Retinal pigment epithelial cell (primary cell): Measurements from ENCODE around the gene PDE10A.

Experiments used
- DNase-seq: peaks from one replicate; pipeline ENCODE4 v3.0.0-alpha.2; 2010; ENCODE audit warnings: low read depth
- H3K4me3 ChIP-seq: 2 replicates; pipeline ENCODE4 v1.5.1; 2011; ENCODE audit warnings: mild to moderate bottlenecking, low read length, control low read depth, moderate library complexity
- CTCF ChIP-seq: conservative IDR thresholded peaks from 2 replicates; pipeline ENCODE4 v1.5.1; 2011; ENCODE audit warnings: low read depth, low read length, control low read depth, inconsistent platforms

Gene PDE10A

DNA sequence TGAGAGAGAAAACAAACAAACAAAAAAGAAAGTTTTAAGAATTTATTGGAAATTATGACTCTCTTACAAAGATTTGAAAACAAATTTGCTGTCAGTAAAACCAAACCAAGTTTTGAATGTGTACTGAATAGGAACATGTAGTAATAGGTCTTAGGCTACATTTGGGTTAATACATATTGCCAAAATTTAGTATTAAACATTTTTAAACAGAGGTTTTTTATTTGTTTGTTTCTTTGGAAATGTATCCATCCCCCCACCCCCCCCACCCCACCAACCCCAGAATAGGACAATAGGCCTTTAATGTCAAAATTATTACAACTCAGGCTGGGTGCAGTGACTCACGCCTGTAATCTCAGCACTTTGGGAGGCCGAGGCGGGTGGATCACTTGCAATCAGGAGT lies 356.1 kb downstream of the PDE10A start:
- no peak overlapping the region for H3K4me3 ChIP-seq
- no peak for TF ChIP-seq CTCF
- no peak for DNase-seq

- no peak for TF ChIP-seq CTCF
- no peak overlapping the region for H3K4me3 ChIP-seq
- DNase-seq, result no peak
Observed at GRCh38 chr6:165301372-165302246, 361.4 kb downstream of the PDE10A start.

- DNase-seq, result no peak
- TF ChIP-seq CTCF, result no peak
- no peak overlapping the region for H3K4me3 ChIP-seq
Observed at GRCh38 chr6:165300422-165300936, 362.6 kb downstream of the PDE10A start.

- TF ChIP-seq CTCF, result no peak
- H3K4me3 ChIP-seq, result no peak overlapping the region
- DNase-seq, result no peak
Observed at GRCh38 chr6:165298875-165299274, 364.2 kb downstream of the PDE10A start.

- no peak overlapping the region for H3K4me3 ChIP-seq
- no peak for DNase-seq
- TF ChIP-seq CTCF, result no peak
Observed at GRCh38 chr6:165298402-165298801, 364.6 kb downstream of the PDE10A start.

DNA sequence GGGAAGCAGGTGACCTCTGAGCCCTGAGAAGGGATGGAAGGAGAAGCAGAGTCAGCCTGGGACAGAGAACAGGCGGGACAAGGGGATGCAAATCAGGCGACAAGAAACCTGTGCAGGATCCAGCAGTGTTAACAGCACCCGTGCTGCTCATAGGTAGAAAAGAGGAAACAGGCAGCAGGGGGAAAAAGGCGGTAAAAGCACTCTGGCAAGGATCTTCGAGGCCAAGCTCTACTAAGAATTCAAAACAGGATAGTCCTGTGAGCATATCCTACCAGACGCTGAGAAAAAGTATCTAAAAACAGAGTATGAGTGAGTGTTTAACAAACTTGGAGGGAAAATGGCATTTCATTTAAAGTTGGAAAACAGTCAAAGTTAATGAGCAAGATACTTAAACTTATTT lies 370.4 kb downstream of the PDE10A start:
- no peak for DNase-seq
- TF ChIP-seq CTCF, result no peak

More for the DNA sequence above, 370.4 kb downstream of the PDE10A start:
- H3K4me3 ChIP-seq, result no peak overlapping the region
